HepG2 (cell line): ENCODE results near the gene EMC8.

Source experiments
- CTCF ChIP-seq: sonication (generic); formaldehyde crosslinking; IDR thresholded peaks from 2 replicates; pipeline ENCODE4 v1.5.0; 2020; ENCODE audit warnings: mild to moderate bottlenecking, missing genetic modification reagents, moderate library complexity
- ERF ChIP-seq: IDR thresholded peaks from 2 replicates; pipeline ENCODE4 v1.6.1; 2018; ENCODE audit warnings: missing biosample characterization, missing genetic modification reagents
- EZH2 ChIP-seq: conservative IDR thresholded peaks from 2 replicates; pipeline ENCODE4 v1.6.1; 2012; ENCODE audit warnings: mild to moderate bottlenecking, low read depth, low read length, moderate library complexity
- GABPB1 ChIP-seq: IDR thresholded peaks from 2 replicates; pipeline ENCODE4 v1.6.1; 2016; ENCODE audit warnings: mild to moderate bottlenecking, missing genetic modification reagents, moderate library complexity, missing compliant biosample characterization
- MXD4 ChIP-seq: IDR thresholded peaks from 2 replicates; pipeline ENCODE4 v1.6.1; 2016; ENCODE audit warnings: mild to moderate bottlenecking, missing biosample characterization, missing genetic modification reagents
- REST ChIP-seq, 2 experiments: IDR thresholded peaks; 2 replicates each; pipeline ENCODE4 v1.6.1; 2011 to 2012; ENCODE audit warnings: low read length in 2 of 2, borderline replicate concordance in 1 of 2, low read depth in 1 of 2, mild to moderate bottlenecking in 1 of 2, moderate library complexity in 1 of 2
- ZNF24 ChIP-seq: fragments of 450-650 bp; IDR thresholded peaks from 2 replicates; pipeline ENCODE4 v1.6.1; 2017; ENCODE audit warnings: antibody characterized with exemption, mild to moderate bottlenecking
- ZNF44 ChIP-seq: sonication (generic); formaldehyde crosslinking; IDR thresholded peaks from 2 replicates; pipeline ENCODE4 v1.5.1; 2020; ENCODE audit warnings: mild to moderate bottlenecking, missing genetic modification reagents
- ZNF713 ChIP-seq: sonication (generic); formaldehyde crosslinking; IDR thresholded peaks from 2 replicates; pipeline ENCODE4 v1.4.0; 2020; ENCODE audit warnings: mild to moderate bottlenecking, missing genetic modification reagents
- TF ChIP-seq, protein P1 (sequence below): sonication (generic); formaldehyde crosslinking; IDR thresholded peaks from 2 replicates; pipeline ENCODE4 v1.4.0; 2020; ENCODE audit warnings: missing genetic modification reagents
- TF ChIP-seq, protein P2 (sequence below): sonication (generic); formaldehyde crosslinking; IDR thresholded peaks from 2 replicates; pipeline ENCODE4 v1.5.1; 2020; ENCODE audit warnings: missing genetic modification reagents, mild to moderate bottlenecking, borderline replicate concordance
- TF ChIP-seq, protein P3 (sequence below): sonication (generic); formaldehyde crosslinking; IDR thresholded peaks from 2 replicates; pipeline ENCODE4 v1.4.0; 2020; ENCODE audit warnings: missing genetic modification reagents

DNA sequence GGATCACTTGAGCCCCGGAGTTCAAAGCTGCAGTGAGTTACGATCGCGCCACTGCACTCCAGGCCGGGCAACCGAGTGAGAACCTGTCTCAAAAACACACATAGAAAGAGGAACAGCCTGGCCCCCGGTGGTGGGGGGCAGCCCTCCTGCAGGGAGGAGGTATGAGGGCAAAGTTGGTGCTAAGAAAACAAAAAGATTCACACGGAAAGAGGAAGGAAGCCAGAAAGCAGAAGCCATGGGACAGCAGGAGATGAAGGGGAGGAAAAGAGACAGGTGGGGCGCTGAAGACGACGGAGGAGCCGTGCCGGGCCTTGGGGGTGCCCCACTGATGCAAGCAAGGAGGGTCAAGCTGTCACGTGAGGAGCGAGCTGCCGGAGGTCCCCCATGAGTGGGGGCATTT, 40.2 kb downstream of the EMC8 start:
- TF ChIP-seq CTCF (CRISPR knock-in tag) (no peak), ERF (CRISPR knock-in tag) (no peak), GABPB1 (CRISPR knock-in tag) (no peak), ZNF24 (no peak), ZNF44 (CRISPR knock-in tag) (no peak), REST (IDR thresholded peaks at IDR 0.05; ENCODE audit: borderline replicate concordance in 1 of 2, low read depth in 1 of 2, low read length in 2 of 2) (no peak), MXD4 (CRISPR knock-in tag) (no peak), ZNF713 (no peak), EZH2 (no peak)
- TF ChIP-seq, protein P1, sequence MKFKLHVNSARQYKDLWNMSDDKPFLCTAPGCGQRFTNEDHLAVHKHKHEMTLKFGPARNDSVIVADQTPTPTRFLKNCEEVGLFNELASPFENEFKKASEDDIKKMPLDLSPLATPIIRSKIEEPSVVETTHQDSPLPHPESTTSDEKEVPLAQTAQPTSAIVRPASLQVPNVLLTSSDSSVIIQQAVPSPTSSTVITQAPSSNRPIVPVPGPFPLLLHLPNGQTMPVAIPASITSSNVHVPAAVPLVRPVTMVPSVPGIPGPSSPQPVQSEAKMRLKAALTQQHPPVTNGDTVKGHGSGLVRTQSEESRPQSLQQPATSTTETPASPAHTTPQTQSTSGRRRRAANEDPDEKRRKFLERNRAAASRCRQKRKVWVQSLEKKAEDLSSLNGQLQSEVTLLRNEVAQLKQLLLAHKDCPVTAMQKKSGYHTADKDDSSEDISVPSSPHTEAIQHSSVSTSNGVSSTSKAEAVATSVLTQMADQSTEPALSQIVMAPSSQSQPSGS (CRISPR knock-in tag): no peak
- TF ChIP-seq, protein P2, sequence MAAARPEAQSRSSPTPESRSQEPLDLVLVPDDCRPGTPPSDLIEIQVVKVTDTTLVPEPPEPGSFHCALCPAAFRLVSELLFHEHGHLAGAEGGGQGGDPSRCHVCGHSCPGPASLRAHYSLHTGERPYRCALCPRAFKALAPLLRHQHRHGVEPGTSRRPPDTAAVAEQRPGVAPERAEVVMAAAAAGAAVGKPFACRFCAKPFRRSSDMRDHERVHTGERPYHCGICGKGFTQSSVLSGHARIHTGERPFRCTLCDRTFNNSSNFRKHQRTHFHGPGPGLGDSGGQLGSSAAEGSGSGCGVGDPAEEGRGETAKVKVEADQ (CRISPR knock-in tag): no peak
- TF ChIP-seq, protein P3, sequence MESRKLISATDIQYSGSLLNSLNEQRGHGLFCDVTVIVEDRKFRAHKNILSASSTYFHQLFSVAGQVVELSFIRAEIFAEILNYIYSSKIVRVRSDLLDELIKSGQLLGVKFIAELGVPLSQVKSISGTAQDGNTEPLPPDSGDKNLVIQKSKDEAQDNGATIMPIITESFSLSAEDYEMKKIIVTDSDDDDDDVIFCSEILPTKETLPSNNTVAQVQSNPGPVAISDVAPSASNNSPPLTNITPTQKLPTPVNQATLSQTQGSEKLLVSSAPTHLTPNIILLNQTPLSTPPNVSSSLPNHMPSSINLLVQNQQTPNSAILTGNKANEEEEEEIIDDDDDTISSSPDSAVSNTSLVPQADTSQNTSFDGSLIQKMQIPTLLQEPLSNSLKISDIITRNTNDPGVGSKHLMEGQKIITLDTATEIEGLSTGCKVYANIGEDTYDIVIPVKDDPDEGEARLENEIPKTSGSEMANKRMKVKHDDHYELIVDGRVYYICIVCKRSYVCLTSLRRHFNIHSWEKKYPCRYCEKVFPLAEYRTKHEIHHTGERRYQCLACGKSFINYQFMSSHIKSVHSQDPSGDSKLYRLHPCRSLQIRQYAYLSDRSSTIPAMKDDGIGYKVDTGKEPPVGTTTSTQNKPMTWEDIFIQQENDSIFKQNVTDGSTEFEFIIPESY (CRISPR knock-in tag): no peak
